Suprapubic skin (tissue), 4 donors: Measurements from ENCODE around the gene MAGT1. TPM values are rescaled to one million over a fixed set of nuclear protein-coding genes. Genes with fewer than 3 reads are reported as not detected.
"Not testable (repeated sequence)": the region's sequence is repeated elsewhere in the genome, so short reads cannot be mapped to it uniquely, and the experiment has no call there.

Experiments
- DNase-seq, 2 donors: peaks; one replicate each; pipeline ENCODE4 v3.0.0-alpha.2; 2019; ENCODE audit warnings: low spot score in 2 of 2
- H3K27ac ChIP-seq: fragments of 200-600 bp; sonication (generic); one replicate; pipeline ENCODE4 v1.5.1; 2019
- H3K27me3 ChIP-seq: fragments of 200-600 bp; sonication (generic); one replicate; pipeline ENCODE4 v1.5.1; 2019
- H3K36me3 ChIP-seq: fragments of 200-600 bp; sonication (generic); one replicate; pipeline ENCODE4 v1.5.1; 2019
- H3K4me1 ChIP-seq: fragments of 200-600 bp; sonication (generic); one replicate; pipeline ENCODE4 v1.5.1; 2019
- H3K4me3 ChIP-seq: fragments of 200-600 bp; sonication (generic); one replicate; pipeline ENCODE4 v1.5.1; 2019; ENCODE audit warnings: mild to moderate bottlenecking
- H3K9me3 ChIP-seq: fragments of 200-600 bp; sonication (generic); one replicate; pipeline ENCODE4 v1.5.1; 2019
- CTCF ChIP-seq, 2 donors: fragments of 200-600 bp in 1 of 2; fragments of 450-650 bp in 1 of 2; sonication (generic) in 1 of 2; IDR thresholded peaks; one replicate each; pipeline ENCODE4 v1.5.1; 2016 to 2019; ENCODE audit warnings: antibody characterized with exemption in 2 of 2, mild to moderate bottlenecking in 1 of 2, moderate library complexity in 1 of 2
- EP300 ChIP-seq: sonication (generic); formaldehyde crosslinking; IDR thresholded peaks from one replicate; pipeline ENCODE4 v1.6.1; 2017; ENCODE audit warnings: antibody characterized with exemption
- POLR2A ChIP-seq, 2 donors: fragments of 450-650 bp; IDR thresholded peaks; one replicate each; pipeline ENCODE4 v1.6.1; 2017; ENCODE audit warnings: antibody characterized with exemption in 2 of 2, mild to moderate bottlenecking in 2 of 2, moderate library complexity in 2 of 2
- POLR2AphosphoS5 ChIP-seq, 3 donors: sonication (generic); formaldehyde crosslinking; IDR thresholded peaks; one replicate each; pipeline ENCODE4 v1.6.1; 2017; ENCODE audit warnings: antibody characterized with exemption in 3 of 3
- WGBS: methylation state at CpG from one replicate; pipeline ENCODE4 v1.1.5; 2018; 5-methylcytosine and 5-hydroxymethylcytosine counted together
- total RNA-seq, 4 donors: library from RNA; depleted of rRNA; stranded (reverse); fragments of >200 nt; gene quantifications; one replicate each; pipeline ENCODE4 v1.1.0, GENCODE V29; 2016

MAGT1 gene
- total RNA-seq = 10 to 100 TPM; 30.8 to 45.5 (median 38.5) TPM

- H3K4me1 ChIP-seq = peaks cover 17% of the 10 kb centered on the region
- no peaks in the 10 kb centered on the region for H3K36me3 ChIP-seq
- 46% methylated on average over 46 of the region's 49 CpGs for WGBS
- no peaks in the 10 kb centered on the region for H3K27me3 ChIP-seq
- H3K9me3 ChIP-seq = no peaks in the 10 kb centered on the region
- H3K27ac ChIP-seq = peak within 1 kb of the TSS; percentile 95
- peak within 1 kb of the TSS; percentile 59 for H3K4me3 ChIP-seq
- DNase-seq = peak; percentile 95
- no peak for TF ChIP-seq CTCF (IDR thresholded peaks at IDR 0.05)
- peak in 1 of 2 donors; percentile 83 for TF ChIP-seq POLR2A (IDR thresholded peaks at IDR 0.05)
- TF ChIP-seq POLR2AphosphoS5 (IDR thresholded peaks at IDR 0.05) = peak in 2 of 3 donors; percentile 40 to 57
Observed at GRCh38 chrX:77894921-77895886, at the start of gene MAGT1. MAGT1 (minus strand) TSS chrX:77895435; CDS start chrX:77895410, 25 bp downstream.

- not testable (repeated sequence) for H3K27ac ChIP-seq, DNase-seq, H3K4me3 ChIP-seq, H3K4me1 ChIP-seq, H3K36me3 ChIP-seq, H3K27me3 ChIP-seq, H3K9me3 ChIP-seq
- WGBS = 94% methylated on average over 6 of the region's 6 CpGs
Observed at GRCh38 chrX:77945031-77945430, 49.8 kb upstream of the MAGT1 start.

GRCh38 chrX:77938083-77938680, 42.9 kb upstream of the MAGT1 start:
- WGBS = 84% methylated on average over 4 of the region's 4 CpGs
- Histone ChIP-seq H3K36me3 (no peaks in the 10 kb centered on the region), H3K4me3 (no peak overlapping the region), H3K27ac (no peak overlapping the region), H3K27me3 (no peaks in the 10 kb centered on the region), H3K9me3 (no peaks in the 10 kb centered on the region), H3K4me1 (peaks cover 4% of the 10 kb centered on the region)
- DNase-seq = no peak
- no peak for TF ChIP-seq EP300
- TF ChIP-seq POLR2A (IDR thresholded peaks at IDR 0.05) = no peak
- TF ChIP-seq CTCF (IDR thresholded peaks at IDR 0.05) = no peak
- TF ChIP-seq POLR2AphosphoS5 (IDR thresholded peaks at IDR 0.05) = no peak

GRCh38 chrX:77937291-77937690, 42.1 kb upstream of the MAGT1 start:
- no peak overlapping the region for H3K4me3 ChIP-seq
- DNase-seq = no peak
- WGBS = 34% methylated on average over 3 of the region's 3 CpGs
- no peaks in the 10 kb centered on the region for H3K9me3 ChIP-seq
- peaks cover 4% of the 10 kb centered on the region for H3K4me1 ChIP-seq
- no peaks in the 10 kb centered on the region for H3K27me3 ChIP-seq
- no peaks in the 10 kb centered on the region for H3K36me3 ChIP-seq
- no peak overlapping the region for H3K27ac ChIP-seq
- TF ChIP-seq CTCF (IDR thresholded peaks at IDR 0.05) (no peak), EP300 (no peak), POLR2A (IDR thresholded peaks at IDR 0.05) (no peak), POLR2AphosphoS5 (IDR thresholded peaks at IDR 0.05) (no peak)

- peaks cover 4% of the 10 kb centered on the region for H3K4me1 ChIP-seq
- DNase-seq = no peak
- TF ChIP-seq EP300 (no peak), POLR2A (IDR thresholded peaks at IDR 0.05) (no peak), CTCF (IDR thresholded peaks at IDR 0.05) (no peak), POLR2AphosphoS5 (IDR thresholded peaks at IDR 0.05) (no peak)
- H3K4me3 ChIP-seq = no peak overlapping the region
- H3K27ac ChIP-seq = no peak overlapping the region
- H3K36me3 ChIP-seq = no peaks in the 10 kb centered on the region
- no peaks in the 10 kb centered on the region for H3K9me3 ChIP-seq
- H3K27me3 ChIP-seq = no peaks in the 10 kb centered on the region
Observed at GRCh38 chrX:77936299-77936698, 41.1 kb upstream of the MAGT1 start.
